Loucy (cell line): Measurements from ENCODE around the gene MT1HL1.

Experiments
- H2AFZ ChIP-seq: fragments of 200-600 bp; sonication (generic); 2 replicates; pipeline ENCODE4 v1.6.0; 2016; ENCODE audit warnings: antibody characterized with exemption, mild to moderate bottlenecking, low read length, moderate library complexity
- H3F3A ChIP-seq: fragments of 200-600 bp; 2 replicates; pipeline ENCODE4 v1.6.0; 2016; ENCODE audit warnings: antibody characterized with exemption, low read depth, mild to moderate bottlenecking
- H3K27me3 ChIP-seq: fragments of 200-600 bp; sonication (generic); 2 replicates; pipeline ENCODE4 v1.6.1; 2014; ENCODE audit warnings: low read length, mild to moderate bottlenecking; ENCODE audit not compliant: insufficient read depth, poor library complexity, severe bottlenecking
- H3K36me3 ChIP-seq: fragments of 200-600 bp; sonication (generic); 2 replicates; pipeline ENCODE4 v1.6.1; 2016; ENCODE audit warnings: low read length; ENCODE audit not compliant: insufficient read depth
- H3K4me1 ChIP-seq: fragments of 200-600 bp; sonication (generic); 2 replicates; pipeline ENCODE4 v1.5.1; 2014; ENCODE audit warnings: low read length, mild to moderate bottlenecking; ENCODE audit not compliant: insufficient read depth, poor library complexity, severe bottlenecking
- H3K4me2 ChIP-seq: fragments of 200-600 bp; sonication (generic); 2 replicates; pipeline ENCODE4 v1.6.0; 2014; ENCODE audit warnings: antibody characterized with exemption, low read length, low read depth, mild to moderate bottlenecking; ENCODE audit not compliant: poor library complexity, severe bottlenecking
- H3K4me3 ChIP-seq: fragments of 200-600 bp; sonication (generic); 2 replicates; pipeline ENCODE4 v1.5.1; 2014; ENCODE audit warnings: low read length, mild to moderate bottlenecking, mixed read lengths; ENCODE audit not compliant: poor library complexity, severe bottlenecking
- H3K79me2 ChIP-seq: fragments of 200-600 bp; sonication (generic); 2 replicates; pipeline ENCODE4 v1.6.1; 2014; ENCODE audit warnings: low read length; ENCODE audit not compliant: insufficient read depth
- H3K9ac ChIP-seq: fragments of 200-600 bp; sonication (generic); 2 replicates; pipeline ENCODE4 v1.6.0; 2014; ENCODE audit warnings: mild to moderate bottlenecking, low read depth, low read length, moderate library complexity; ENCODE audit not compliant: poor library complexity, severe bottlenecking
- H3K9me2 ChIP-seq: fragments of 200-600 bp; sonication (generic); replicated peaks from 2 replicates; pipeline ENCODE4 v1.6.1; 2016; ENCODE audit warnings: low read depth, low read length, mixed read lengths
- H3K9me3 ChIP-seq: fragments of 200-600 bp; sonication (generic); 2 replicates; pipeline ENCODE4 v1.6.1; 2014; ENCODE audit warnings: mild to moderate bottlenecking, antibody characterized with exemption, low read length, low read depth; ENCODE audit not compliant: insufficient read depth
- H4K20me1 ChIP-seq: fragments of 200-600 bp; sonication (generic); 2 replicates; pipeline ENCODE4 v1.6.0; 2014; ENCODE audit warnings: antibody characterized with exemption, low read length, mild to moderate bottlenecking; ENCODE audit not compliant: insufficient read depth, poor library complexity, severe bottlenecking
- CTCF ChIP-seq: fragments of 200-600 bp; sonication (generic); conservative IDR thresholded peaks from 2 replicates; pipeline ENCODE4 v1.5.1; 2014; ENCODE audit warnings: mild to moderate bottlenecking, antibody characterized with exemption, low read length
- EZH2phosphoT487 ChIP-seq: fragments of 200-600 bp; IDR thresholded peaks from 2 replicates; pipeline ENCODE4 v1.6.1; 2018; ENCODE audit warnings: antibody characterized with exemption, mild to moderate bottlenecking, moderate library complexity, borderline replicate concordance

The MT1HL1 gene

GRCh38 chr1:236980673-236981072, 23.6 kb downstream of the MT1HL1 start:
- Histone ChIP-seq H2AFZ (no peak overlapping the region), H4K20me1 (no peaks in the 10 kb centered on the region), H3K9ac (no peak overlapping the region), H3K4me2 (no peak overlapping the region), H3K27me3 (no peaks in the 10 kb centered on the region), H3K9me3 (no peaks in the 10 kb centered on the region), H3K9me2 (no peaks in the 10 kb centered on the region), H3F3A (no peaks in the 10 kb centered on the region), H3K79me2 (no peaks in the 10 kb centered on the region), H3K4me3 (no peak overlapping the region), H3K36me3 (no peaks in the 10 kb centered on the region), H3K4me1 (no peaks in the 10 kb centered on the region)
- TF ChIP-seq EZH2phosphoT487 (no peak), CTCF (no peak)

- Histone ChIP-seq H3K27me3 (no peaks in the 10 kb centered on the region), H3K4me3 (no peak overlapping the region)
Observed at GRCh38 chr1:236979149-236979900, 24.9 kb downstream of the MT1HL1 start.

GRCh38 chr1:236978740-236979139, 25.5 kb downstream of the MT1HL1 start:
- Histone ChIP-seq H3K36me3 (no peaks in the 10 kb centered on the region), H3K9me2 (no peaks in the 10 kb centered on the region), H3K4me1 (no peaks in the 10 kb centered on the region), H3K9ac (no peak overlapping the region), H3F3A (no peaks in the 10 kb centered on the region), H3K4me2 (no peak overlapping the region), H3K27me3 (no peaks in the 10 kb centered on the region), H2AFZ (no peak overlapping the region), H3K9me3 (no peaks in the 10 kb centered on the region), H3K4me3 (no peak overlapping the region), H3K79me2 (no peaks in the 10 kb centered on the region), H4K20me1 (no peaks in the 10 kb centered on the region)
- no peak for TF ChIP-seq CTCF
- no peak for TF ChIP-seq EZH2phosphoT487

More at GRCh38 chr1:236979149-236979900, 24.9 kb downstream of the MT1HL1 start:
- Histone ChIP-seq H4K20me1 (no peaks in the 10 kb centered on the region), H3K36me3 (no peaks in the 10 kb centered on the region), H3K9me2 (no peaks in the 10 kb centered on the region), H3K9me3 (no peaks in the 10 kb centered on the region), H3K4me2 (no peak overlapping the region), H3F3A (no peaks in the 10 kb centered on the region), H3K4me1 (no peaks in the 10 kb centered on the region), H2AFZ (no peak overlapping the region), H3K9ac (no peak overlapping the region), H3K79me2 (no peaks in the 10 kb centered on the region)
- TF ChIP-seq EZH2phosphoT487 (no peak), CTCF (no peak)
